Cardiac septum (tissue), 1 donor: Measurements from ENCODE around the gene G2E3. TPM values are rescaled to one million over a fixed set of nuclear protein-coding genes. Genes with fewer than 3 reads are reported as not detected.
"Not testable (repeated sequence)": the region's sequence is repeated elsewhere in the genome, so short reads cannot be mapped to it uniquely, and the experiment has no call there.

Source experiments
- DNase-seq: peaks from one replicate; pipeline ENCODE4 v3.0.0-alpha.2; 2020; ENCODE audit warnings: low spot score
- intact Hi-C: fragments of 100-400 bp; cut with DNase I; formaldehyde crosslinking; loops from one replicate; pipeline ENCODE4 v1.14.0; 2022
- total RNA-seq: library from RNA; stranded (reverse); fragmentation: NEBNext Ultra II Directional; extraction: Animal tissue kit (Norgen Biotek cat#: 25700); gene quantifications from one replicate; pipeline ENCODE4 v1.2.1, GENCODE V29; 2021
- donor health status: DM: no; HTN: no; CAD: no.

G2E3 gene
- total RNA-seq, 1 donor from 2014 or later: 9.5 TPM

DNA sequence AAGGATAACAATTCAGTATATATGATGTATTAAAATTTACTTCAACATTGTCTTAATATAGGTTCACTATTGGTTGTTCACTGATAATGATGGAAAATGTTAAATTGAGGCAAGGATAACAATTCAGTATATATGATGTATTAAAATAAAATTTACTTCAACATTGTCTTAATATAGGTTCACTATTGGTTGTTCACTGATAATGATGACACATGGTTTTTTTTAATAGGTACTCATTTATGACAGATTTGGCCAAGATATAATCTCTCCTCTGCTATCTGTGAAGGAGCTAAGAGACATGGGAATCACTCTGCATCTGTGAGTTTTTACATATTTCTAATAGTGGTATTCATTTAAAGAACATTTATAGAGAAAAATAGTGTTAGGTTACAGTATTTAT, 71.3 kb downstream of the G2E3 start:
- no peak for DNase-seq

DNA sequence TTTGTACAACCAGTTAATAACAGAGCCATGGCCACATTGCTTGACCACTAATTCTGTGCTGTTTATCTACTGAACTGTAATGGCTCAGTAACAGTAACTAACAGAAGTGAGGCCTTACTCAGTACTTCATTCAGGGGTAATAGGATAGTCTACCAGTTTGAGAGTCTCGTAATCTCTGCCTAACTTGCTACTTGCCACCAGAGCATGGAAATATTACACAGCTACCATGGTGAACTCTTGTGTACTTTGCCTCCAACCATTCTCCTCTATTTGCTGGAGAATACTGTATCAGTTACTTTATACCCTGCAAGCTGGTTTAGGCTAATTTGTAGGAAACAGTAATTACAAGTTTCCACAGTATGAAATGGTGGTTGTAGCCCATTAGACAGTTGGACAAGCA, 73.8 kb downstream of the G2E3 start:
- DNase-seq: no peak
- intact Hi-C loops: no loop called here

More for the DNA sequence above, 71.3 kb downstream of the G2E3 start:
- intact Hi-C loops: no loop called here

DNA sequence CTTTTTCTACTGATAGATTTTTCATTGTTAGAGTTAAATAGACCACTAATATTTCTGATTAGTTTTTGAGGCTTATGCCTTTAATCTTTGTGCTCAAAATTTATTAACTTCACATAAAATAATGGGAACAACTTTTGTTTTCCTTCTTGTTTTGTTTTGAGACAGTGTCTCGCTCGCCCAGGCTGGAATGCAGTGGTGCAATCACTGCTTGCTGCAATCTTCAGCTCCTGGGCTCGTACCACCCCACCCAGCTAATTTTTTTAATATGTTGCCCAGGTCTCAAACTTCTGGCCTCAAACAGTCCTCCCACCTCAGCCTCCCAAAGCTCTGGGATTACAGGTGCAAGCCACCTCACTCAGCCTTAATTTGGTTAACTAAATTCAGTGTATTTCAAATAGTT, 80.0 kb downstream of the G2E3 start:
- intact Hi-C loops: no loop called here
- no peak for DNase-seq

DNA sequence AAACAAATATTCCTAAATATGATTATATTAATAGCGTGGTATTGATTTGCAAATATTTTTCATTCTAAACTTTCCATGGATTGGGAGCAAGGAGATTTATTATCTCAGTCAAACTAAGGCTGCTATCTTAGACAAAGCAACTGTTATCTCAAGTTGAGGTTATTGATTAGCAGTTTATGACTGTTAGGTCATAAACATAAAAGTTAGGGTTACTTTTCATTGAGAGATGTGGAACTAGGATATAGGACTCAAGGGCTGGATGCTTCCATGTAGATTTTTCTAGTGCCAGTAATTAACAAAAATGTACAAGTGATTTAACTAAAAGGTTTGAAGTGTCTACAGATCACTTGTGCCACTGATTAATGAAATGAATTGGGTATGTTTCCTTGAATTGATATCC, 82.2 kb downstream of the G2E3 start:
- intact Hi-C loops: no loop called here
- DNase-seq: no peak

DNA sequence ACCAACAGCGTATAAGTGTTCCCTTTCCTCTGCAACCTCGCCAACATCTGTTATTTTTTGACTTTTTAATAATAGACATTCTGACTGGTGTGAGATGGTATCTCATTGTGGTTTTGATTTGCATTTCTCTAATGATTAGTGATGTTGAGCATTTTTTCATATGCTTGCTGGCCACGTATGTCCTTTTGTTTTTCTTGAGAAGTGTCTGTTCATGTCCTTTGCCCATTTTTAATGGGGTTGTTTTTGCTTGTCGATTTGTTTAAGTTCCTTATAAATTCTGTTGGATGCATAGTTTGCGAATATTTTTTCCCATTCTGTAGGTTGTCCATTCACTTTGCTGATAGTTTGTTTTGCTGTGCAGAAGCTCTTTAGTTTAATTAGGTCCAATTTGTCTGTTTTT, 85.5 kb downstream of the G2E3 start:
- intact Hi-C loops, DNase-seq: not testable (repeated sequence)

DNA sequence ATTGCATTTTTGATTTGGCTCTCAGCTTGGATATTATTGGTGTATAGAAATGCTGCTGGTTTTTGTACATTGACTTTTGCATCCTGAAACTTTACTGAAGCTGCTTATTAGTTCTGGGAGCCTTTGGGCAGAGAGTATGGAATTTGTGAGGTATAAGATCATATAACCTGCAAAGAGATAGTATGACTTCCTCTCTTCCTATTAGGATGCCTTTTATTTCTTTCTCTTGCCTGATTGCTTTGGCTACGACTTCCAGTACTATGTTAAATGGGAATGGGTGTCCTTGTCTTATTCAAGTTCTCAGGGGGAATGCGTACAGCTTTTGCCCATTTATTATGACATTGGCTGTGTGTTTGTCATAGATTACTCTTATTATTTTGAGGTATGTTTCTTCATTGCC, 86.6 kb downstream of the G2E3 start:
- DNase-seq: no peak
- intact Hi-C loops: no loop called here

DNA sequence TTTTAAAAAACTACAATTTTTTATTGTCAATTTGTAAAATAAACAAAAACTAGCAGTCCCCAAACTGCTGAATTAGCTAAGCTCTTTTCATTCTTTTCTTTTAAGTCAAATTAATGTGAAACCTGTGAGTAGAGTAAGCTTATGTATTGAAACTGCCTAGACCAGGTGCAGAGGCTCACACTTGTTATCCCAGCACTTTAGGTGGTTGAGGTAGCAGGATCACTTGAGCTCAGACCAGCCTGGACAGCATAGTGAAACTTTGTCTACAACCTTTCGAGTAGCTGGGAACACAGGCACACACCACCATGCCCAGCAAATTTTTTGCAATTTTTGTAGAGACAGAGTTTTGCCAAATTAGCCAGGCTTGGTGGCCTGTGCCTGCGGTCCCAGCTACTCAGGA, 89.5 kb downstream of the G2E3 start:
- no peak for DNase-seq
- intact Hi-C loops: no loop called here

DNA sequence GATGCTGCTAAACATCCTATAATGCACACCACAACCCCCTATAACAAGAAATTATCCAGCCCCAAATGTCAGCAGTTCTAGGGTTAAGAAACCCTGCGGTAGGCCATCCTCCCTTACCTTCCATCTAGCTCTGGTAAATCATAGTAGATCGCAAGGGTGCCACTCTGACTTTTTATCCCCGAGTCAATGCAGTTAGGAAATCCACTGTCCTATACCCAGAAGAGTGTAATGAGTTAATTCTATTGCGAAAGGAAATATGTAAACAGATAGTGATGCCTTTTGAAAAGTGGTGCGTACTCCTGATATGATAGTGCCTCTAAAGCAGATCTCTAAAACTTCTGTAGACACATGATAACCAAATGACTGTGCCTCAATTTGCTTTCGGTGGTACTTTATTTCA, 93.0 kb downstream of the G2E3 start:
- intact Hi-C loops: no loop called here
- no peak for DNase-seq

DNA sequence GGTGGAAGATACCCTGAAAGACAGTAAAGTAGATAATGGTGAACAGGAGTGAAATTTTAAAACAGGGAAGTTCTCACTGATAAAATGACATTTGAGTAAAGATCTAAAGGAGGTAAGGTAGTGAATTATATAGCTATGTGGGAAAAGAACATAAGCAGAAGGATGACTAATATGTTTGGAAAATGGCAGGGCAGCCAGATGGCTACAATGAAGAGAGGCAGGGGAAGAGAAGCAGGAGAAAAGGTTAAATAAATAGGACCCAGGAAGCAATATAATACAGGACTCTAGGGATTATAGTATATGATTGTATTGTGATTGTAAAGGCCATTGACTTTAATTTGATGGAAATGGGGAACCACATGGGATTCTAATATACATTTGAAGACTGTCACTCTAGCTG, 96.2 kb downstream of the G2E3 start:
- DNase-seq: no peak
- intact Hi-C loops: loop anchor here (5.0 kb wide), 1 partner anchor 252 kb away; no protein-coding TSS in a partner anchor

DNA sequence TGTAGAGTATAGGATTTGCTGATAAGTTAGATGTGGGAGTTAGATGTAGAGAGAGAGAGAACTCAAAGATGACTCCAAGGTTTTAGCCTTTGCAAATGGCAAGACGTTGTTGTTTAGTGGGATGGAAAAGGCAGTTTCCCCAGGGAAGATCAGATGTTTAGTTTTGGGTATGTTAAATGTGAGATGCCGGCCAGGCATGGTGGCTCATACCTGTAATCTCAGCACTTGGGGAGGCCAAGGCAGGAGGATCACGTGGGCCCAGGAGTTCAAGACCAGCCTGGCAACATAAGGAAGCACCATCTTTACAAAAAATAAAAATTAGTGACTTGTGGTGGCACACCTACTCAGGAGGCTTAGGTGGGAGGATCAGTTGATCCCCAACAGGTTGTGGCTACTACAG, 96.7 kb downstream of the G2E3 start:
- intact Hi-C loops: loop anchor here (5.0 kb wide), 1 partner anchor 252 kb away; no protein-coding TSS in a partner anchor
- DNase-seq: no peak

DNA sequence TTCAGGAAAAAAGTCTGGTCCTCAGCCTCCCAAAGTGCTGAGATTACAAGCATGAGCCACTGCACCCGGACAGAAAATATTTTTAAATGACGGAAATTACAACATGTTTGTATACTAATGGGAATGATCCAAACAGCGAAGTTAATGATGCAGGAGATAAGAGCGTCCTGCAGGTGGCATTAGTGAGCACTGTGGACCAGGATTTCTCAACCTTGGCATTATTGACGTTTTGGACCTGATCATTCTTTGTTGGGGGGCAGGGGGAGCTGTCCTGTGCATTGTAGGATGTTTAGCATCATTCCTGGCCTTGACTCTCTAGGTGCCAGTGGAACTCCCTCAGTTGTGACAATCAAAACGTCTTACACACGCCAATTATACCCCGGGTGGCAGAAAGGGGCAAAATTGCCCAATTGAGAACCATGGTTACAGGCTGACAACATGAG, 97.3 kb downstream of the G2E3 start:
- no peak for DNase-seq
- intact Hi-C loops: loop anchor here (5.0 kb wide), 1 partner anchor 251 kb away; no protein-coding TSS in a partner anchor

DNA sequence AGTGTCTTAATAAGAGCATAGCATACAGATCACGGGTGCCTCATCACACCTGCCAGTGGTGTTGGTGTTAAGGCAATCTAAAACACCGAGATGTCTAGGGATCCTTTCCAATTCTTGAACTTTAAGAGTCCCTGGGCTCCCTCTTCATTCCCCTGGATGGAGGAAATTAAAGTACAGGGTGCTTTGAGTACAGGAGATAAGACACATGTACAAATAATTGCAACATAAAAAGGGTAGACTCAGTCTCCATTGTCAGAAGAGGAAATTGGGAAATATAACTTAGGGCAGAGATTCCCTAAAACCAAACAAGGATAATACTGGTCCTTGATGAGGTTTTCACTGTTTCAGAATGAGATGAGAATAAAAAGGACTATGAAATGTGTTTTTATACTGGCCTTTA, 98.1 kb downstream of the G2E3 start:
- no peak for DNase-seq
- intact Hi-C loops: loop anchor here (5.0 kb wide), 1 partner anchor 250 kb away; no protein-coding TSS in a partner anchor

DNA sequence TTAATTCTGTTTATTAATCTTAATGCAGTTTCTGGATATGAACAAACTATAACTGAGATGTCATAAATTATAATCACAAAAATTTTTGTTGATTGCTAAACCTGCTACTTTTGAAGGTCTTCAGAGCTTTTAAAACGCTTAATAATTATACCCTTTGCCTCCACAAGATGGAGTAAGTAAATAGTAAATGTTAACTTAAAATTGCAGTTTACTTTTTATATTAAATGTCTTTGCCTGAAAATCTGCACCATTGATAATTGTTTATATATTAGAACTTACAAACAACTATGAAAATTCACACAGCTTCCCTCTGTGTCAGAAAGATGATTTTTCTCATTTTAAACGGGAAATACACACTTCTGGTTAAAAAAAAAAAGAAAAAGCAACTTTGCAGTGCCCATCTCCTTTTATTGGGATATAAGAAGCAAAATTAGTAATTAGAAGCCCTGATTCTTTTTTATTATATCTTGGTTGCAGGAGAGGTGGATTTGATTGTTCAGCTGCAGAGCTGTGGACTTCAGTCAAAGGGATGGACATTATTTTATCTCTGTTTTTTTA, 98.7 kb downstream of the G2E3 start:
- intact Hi-C loops: loop anchor here (5.0 kb wide), 1 partner anchor 250 kb away; no protein-coding TSS in a partner anchor
- no peak for DNase-seq

DNA sequence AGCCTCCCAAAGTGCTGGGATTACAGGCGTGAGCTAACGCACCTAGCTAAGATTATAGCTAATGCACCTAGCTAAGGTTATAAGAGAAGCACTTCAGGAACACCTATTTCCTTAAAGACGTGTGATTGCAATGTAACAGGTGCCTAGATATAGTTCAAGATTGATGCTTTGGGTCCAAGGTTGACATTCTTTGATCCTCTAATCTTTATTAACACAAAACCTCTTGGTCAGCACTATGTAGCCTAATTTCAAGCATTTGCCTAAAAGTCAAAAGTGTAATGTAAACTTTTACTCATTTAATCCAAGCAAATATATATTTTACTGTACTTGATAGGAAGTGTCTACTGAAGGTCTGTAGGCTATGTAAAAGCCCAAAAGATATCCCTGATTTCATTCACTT, 99.7 kb downstream of the G2E3 start:
- intact Hi-C loops: loop anchor here (5.0 kb wide), 1 partner anchor 249 kb away; no protein-coding TSS in a partner anchor
- no peak for DNase-seq

DNA sequence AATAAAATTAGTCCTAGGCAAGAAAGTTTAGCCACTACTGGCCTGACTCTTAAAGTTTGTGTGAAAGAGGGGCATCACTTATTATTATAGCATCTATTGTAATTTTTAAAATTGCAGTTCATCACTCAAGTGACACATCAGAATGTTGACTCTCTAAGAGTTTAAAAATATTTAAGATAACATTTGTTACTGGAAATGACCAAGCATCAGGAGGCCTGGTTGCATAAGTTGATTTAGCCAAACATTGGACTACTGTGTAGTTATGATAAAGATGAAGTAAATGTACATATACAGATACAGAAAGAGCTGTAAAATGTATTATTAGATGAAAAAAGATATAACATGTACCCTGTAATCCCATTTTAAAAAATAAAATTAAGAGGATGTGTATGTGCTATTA, 110.6 kb downstream of the G2E3 start:
- intact Hi-C loops: no loop called here
- DNase-seq: no peak

Other genes with a start within 250 kb of the G2E3 start
- 47.9 TPM for gene SCFD1, start 63.2 kb downstream of the G2E3 start, total RNA-seq